ENCODE measurements around the gene CACNB4.
"Not testable (repeated sequence)": the region's sequence is repeated elsewhere in the genome, so short reads cannot be mapped to it uniquely, and the experiment has no call there.

Gene CACNB4

DNA sequence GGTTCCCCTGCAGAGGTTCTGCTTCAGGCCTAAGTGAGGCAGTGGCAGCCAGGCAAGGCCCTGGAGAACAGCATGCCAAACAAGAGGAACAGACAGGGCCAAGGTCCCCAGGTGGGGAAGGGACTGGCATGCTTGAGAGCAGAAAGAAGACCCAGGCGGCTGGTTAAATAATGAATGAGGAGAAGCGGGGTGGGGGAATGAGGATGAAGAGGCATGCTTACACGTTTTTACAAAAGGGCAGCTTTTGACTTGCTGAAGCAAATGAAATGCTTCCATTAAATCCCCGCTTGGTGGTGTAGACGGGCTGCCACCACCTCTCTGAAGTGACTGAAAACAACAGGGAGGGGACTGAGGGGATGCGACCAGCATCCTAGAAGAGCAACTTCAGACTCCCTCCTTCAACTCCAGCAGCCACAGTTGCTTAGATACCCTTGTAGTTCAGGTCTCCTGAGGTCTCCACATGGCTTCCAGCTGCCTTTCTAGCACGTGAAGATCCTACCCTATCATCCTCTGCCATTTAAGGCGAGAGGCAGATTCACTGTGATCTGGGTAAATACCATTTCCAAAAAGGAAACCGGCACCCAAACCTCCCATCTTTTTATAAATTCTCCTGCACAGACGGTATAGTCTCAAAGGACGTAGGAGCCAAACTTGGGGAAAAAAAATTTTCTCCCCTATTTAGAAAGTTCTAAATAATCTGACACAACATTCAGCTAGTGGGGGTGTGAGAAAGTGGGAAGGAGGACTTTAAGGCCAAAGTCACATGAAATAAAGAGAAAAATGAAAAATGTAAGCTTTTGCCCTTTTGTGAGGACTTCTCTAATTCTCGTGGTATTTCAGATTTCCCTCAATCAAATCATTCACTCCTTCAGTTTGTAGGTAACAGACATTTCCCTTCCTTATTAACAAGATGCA, 65.6 kb downstream of the CACNB4 start:
- no peak for DNase-seq
- in situ Hi-C loops (cut with HindIII; ENCODE audit: low pct_ligation_motif_present, low pct_unique_long_range_greater_than_20kb, low sequenced_read_pairs), result loop anchor here (25.0 kb wide), 1 partner anchor 629 kb away; no protein-coding TSS in a partner anchor

DNA sequence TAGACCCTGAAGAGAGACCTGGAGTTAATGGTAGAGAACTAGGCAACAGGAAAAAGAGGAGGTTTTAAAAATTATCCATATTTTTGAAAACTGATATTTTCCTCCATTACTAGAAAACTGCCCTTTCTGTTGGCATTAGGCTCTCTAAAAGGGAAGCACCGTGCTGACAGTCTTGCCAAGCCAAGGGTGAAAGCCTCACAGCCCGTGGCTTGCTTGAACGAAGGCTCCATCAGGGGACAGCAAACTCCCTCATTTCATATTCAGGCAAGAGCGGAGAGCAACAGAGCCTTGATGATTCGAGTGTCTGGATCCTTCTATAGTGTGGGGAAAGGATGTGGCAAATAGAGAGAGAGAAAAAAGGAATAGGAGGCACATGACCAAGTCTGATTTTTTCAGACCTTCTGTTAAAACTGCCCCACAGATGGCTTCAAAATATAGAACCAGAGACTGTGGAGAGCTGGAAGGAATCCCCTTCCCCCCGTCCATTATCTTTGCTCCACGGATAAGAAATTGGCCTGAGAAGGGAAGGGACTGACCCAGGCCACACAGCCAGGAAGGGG, 67.0 kb downstream of the CACNB4 start:
- no peak for DNase-seq

DNA sequence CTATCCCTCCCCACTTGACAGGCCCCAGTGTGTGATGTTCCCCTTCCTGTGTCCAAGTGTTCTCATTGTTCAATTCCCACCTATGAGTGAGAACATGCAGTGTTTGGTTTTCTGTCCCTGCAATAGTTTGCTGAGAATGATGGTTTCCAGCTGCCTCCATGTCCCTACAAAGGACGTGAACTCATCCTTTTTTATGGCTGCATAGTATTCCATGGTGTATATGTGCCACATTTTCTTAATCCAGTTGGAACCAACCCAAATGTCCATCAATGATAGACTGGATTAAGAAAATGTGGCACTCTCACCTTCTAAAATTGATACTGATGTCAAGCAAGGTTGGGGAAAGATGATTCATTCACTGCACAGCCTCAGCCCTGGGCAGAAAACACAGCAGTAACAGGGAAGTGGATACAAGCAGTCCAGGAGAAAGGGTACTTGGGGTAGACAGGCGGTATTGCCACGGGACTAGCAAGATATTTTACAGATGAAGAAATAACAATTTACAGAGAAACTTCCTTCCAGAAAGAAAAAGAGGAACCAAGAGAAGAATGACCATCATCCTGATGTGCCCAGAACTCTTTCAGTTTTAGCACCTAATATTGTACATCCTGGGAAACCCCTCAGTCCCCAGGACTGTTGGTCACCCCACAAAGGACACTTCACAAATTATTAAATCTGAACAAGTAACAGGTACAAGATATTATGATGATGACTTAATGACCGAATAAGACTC, 68.1 kb downstream of the CACNB4 start:
- not testable (repeated sequence) for DNase-seq
- in situ Hi-C loops (cut with HindIII; ENCODE audit: low pct_ligation_motif_present, low pct_unique_long_range_greater_than_20kb, low sequenced_read_pairs), result loop anchor here (25.0 kb wide), 1 partner anchor 632 kb away; no protein-coding TSS in a partner anchor

More for the DNA sequence above, 67.0 kb downstream of the CACNB4 start:
- in situ Hi-C loops (cut with HindIII; ENCODE audit: low pct_ligation_motif_present, low pct_unique_long_range_greater_than_20kb, low sequenced_read_pairs), result loop anchor here (25.0 kb wide), 1 partner anchor 630 kb away; no protein-coding TSS in a partner anchor

DNA sequence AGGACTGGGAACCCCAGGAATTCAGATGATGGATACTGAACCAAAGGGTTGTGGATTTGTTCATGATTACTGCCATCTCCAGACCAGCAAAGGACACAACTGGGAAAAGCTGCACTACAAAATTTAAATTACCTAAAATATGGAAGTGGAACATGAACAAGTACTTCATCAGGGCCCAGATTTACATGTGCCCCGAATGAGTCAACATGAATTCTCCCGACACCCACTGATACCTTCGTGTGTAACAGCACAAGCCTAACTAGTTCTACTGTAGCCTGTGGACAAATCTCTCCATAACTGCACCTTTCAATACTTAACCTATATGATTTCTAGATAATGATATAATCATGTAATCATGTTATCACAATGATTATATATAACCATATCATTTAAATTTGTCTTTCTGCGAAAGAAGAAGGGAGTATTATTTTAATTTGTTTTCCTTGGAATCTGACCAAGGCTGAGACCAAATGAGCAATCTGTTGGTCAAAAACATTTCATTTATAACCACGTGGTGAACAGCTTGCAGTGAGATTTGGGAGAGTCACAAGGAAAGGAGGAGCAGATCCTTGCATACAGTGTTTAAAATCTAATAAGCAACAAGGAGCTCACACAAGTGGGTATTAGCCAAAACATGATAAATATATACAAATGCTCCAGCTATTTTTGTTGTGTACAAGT, 70.5 kb downstream of the CACNB4 start:
- in situ Hi-C loops (cut with HindIII; ENCODE audit: low pct_ligation_motif_present, low pct_unique_long_range_greater_than_20kb, low sequenced_read_pairs), result loop anchor here (25.0 kb wide), 1 partner anchor 634 kb away; no protein-coding TSS in a partner anchor
- DNase-seq, result no peak

DNA sequence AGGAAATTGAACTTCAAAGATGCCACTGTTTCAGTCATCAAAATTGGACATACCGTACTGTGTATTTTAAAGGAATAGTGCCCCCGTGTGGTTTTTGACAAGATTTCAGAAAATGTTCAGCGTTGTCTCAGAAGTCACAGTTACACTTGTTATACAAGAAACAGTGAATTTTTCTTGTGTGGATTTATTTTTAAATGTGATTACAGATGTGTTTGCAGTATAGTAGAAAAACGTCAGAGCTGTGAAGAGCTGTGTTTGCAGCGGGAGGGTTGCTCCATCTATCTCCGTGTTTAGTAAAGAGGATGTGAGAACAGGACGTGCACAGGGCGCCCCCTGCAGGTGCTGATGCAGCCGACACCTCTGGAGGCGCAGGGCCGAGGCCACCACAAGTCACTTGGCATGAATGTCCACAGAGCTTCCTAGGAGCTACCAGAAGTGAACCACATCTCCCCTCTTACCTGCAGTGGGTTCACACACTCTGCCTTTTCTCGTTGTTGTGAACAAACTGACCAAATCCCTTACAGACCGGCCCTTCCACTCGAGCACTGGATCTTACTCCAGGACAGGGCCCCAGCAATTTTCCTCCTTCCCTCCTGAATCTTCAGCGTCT, 73.1 kb downstream of the CACNB4 start:
- DNase-seq, result peak; percentile 77
- in situ Hi-C loops (cut with HindIII; ENCODE audit: low pct_ligation_motif_present, low pct_unique_long_range_greater_than_20kb, low sequenced_read_pairs), result loop anchor here (25.0 kb wide), 1 partner anchor 637 kb away; no protein-coding TSS in a partner anchor

DNA sequence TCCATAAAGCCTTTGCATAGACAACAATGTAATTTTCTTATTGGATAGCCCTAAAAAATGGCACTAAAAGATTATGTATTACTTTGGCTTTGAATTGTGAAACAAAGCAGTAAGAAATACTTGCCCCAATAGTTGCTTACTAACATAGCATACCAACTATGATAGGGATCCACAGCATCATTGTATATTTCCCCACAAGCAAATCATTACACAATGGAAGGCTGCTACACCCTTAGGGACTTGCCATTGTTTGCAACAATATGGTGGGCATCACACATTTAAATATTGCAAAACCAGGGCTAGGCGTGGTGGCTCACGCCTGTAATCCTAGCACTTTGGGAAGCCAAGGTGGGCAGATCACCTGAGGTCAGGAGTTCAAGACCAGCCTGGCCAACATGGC, 74.4 kb downstream of the CACNB4 start:
- in situ Hi-C loops (cut with HindIII; ENCODE audit: low pct_ligation_motif_present, low pct_unique_long_range_greater_than_20kb, low sequenced_read_pairs), result no loop called here
- DNase-seq, result no peak

DNA sequence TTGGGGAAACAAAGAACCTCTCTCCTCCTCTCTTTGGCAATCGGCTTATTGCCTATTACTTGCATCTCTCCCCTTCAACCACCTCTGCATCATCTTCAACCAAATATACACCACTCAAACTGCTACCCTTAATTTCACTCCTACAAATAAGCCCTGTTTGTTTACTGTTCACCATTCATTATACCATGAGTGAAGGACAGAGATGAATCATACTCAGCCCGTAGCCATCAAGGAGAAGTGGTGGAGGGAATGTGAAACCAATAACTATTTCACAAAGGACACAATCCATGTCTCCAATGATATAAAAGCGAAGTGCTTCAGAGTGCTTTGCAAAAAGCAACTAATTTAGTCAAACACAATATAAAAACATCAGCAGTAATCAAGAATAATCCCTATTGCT, 76.8 kb downstream of the CACNB4 start:
- in situ Hi-C loops (cut with HindIII; ENCODE audit: low pct_ligation_motif_present, low pct_unique_long_range_greater_than_20kb, low sequenced_read_pairs), result no loop called here
- no peak for DNase-seq

DNA sequence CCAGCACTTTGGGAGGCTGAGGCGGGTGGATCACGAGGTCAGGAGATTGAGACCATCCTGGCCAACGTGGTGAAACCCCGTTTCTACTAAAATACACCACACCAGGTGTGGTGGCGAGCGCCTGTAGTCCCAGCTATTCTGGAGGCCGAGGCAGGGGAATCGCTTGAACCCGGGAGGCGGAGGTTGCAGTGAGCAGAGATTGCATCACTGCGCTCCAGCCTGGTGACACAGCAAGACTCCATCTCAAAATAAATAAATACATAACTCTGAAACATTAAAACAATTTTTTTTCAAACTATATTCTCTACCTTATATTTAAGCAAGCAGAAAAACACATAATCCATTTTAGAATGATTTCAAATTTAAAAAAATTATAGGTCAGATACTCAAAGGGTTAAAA, 77.8 kb downstream of the CACNB4 start:
- DNase-seq; in situ Hi-C loops (cut with HindIII; ENCODE audit: low pct_ligation_motif_present, low pct_unique_long_range_greater_than_20kb, low sequenced_read_pairs): not testable (repeated sequence)

DNA sequence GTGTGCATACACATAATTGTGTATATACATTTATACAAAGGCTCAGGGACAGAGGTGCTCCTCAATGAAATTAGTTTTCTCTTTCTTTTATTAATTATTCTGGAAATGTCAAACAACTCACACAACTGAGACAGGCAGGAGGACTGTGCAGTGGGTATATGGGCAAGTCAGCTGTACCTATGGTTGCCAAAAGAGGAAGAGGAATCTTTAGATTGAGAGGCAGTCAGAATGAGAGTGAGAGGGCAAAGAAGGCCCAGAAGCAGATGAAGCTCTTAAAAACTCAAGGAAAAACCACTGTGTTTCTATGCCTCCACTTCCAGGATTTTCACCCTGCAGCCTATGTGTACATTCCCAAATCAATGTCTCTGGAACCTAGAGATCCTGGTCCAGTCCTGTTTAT, 79.1 kb downstream of the CACNB4 start:
- in situ Hi-C loops (cut with HindIII; ENCODE audit: low pct_ligation_motif_present, low pct_unique_long_range_greater_than_20kb, low sequenced_read_pairs), result no loop called here
- DNase-seq, result no peak

DNA sequence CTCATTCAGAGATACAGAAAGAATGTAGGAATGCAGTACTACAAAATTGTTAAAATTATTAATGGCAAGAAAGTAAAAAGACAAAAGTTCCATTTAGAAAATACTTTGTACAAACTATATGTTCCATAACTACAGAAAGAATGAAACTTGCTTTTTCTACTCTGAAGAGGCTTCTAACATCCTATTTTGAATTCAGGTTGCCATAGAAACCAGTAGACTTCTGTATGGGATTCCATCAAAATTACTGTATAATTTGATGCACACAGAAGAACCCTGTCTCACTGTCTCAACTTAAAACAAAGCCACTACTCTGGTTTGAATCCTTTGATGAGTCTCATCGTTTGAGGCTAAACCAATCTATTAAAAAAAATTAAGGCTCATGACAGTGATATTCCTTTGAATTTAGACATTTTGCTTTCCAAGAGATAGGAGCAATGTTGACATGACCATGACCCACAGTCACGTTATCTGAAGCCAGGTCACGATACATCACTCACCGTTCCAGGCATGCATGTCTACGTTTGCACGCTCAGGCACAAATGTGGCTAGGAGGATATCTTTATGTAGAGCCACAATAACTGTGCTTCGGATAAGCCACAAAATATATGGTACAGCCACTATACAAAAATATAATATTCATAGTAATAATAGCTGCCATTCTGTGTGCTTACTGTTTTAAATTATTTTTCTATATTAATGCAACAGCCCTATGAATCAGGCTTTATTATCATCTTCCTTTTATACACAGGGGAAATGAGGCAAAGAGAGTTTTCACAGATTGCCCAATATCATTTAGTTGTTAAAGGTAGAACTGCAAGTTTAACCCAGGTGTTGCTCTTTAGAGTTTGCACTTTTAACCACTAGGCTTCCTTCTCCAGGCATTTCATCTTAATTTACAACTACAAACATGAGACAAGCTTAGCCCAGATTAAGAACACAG, 82.4 kb downstream of the CACNB4 start:
- no peak for DNase-seq
- in situ Hi-C loops (cut with HindIII; ENCODE audit: low pct_ligation_motif_present, low pct_unique_long_range_greater_than_20kb, low sequenced_read_pairs), result no loop called here

DNA sequence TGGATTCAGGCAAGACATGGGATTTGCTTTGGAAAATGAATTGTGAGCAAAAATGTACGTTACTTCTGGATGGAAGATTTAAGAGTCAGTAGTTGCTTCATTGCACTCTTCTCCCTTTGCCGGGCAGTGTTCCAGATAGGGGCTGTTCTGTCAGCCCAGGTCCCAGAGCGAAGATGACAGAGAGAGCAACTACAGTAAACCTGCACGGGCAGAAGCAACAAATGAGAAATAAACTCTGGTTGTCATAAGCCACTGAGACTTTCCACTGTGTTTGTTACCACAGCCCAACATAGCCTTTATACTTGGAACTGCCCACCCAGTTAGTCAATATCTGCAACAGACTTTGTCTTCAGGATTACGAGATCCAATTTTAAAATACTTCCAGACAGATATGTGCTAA, 83.3 kb downstream of the CACNB4 start:
- DNase-seq, result no peak
- in situ Hi-C loops (cut with HindIII; ENCODE audit: low pct_ligation_motif_present, low pct_unique_long_range_greater_than_20kb, low sequenced_read_pairs), result no loop called here

DNA sequence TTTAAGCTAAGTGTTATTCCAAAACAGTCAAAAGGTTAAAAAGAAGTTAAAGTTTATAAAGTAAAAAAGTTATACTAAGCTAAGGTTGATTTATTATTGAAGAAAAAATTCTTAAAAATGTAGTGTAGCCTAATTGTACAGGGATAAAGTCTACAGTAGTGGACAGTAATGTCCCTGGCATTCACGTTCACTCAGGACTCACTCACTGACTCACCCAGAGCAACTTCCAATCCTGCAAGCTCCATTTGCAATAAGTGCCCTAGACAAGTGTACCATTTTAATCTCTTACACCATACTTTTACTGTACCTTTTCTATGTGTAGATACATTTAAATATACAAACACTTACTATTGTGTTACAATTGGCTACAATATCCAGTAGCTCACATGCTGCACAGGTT, 86.1 kb downstream of the CACNB4 start:
- in situ Hi-C loops (cut with HindIII; ENCODE audit: low pct_ligation_motif_present, low pct_unique_long_range_greater_than_20kb, low sequenced_read_pairs), result no loop called here
- DNase-seq, result no peak

DNA sequence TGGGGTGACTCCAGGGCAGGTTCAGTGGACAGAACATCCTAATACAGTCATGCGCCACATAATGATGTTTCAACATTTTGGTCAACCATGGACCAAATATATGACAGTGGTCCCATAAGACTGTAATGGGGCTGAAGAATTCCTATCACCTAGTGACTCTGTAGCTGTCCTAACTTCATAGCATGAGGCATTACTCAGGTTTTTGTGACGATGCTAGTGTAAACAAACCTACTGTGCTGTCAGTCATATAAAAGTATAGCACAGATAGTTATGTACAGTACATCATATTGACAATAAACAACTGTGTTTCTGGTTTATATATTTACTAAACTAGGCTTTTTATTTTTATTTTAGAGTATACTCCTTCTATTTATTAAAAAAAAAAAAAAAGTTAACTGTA, 87.1 kb downstream of the CACNB4 start:
- in situ Hi-C loops (cut with HindIII; ENCODE audit: low pct_ligation_motif_present, low pct_unique_long_range_greater_than_20kb, low sequenced_read_pairs), result no loop called here
- no peak for DNase-seq

DNA sequence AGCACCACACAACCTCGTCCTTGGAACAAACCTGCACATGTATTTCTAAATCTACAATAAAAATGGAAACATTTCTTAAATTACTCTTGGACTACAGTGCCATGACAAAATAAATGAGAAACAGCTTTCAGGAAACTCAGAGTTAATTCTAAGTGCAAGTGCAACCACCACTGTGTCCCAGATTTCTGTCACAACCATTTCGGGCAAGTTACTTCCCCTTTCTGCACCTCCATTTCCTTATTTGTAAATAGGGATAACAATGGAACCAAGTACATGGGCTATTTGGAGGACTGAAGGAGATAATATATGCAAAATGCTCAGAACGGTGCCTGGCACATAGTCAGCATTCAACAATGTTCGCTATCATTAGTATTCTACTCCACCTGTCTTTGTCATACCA, 93.2 kb downstream of the CACNB4 start:
- DNase-seq, result no peak
- in situ Hi-C loops (cut with HindIII; ENCODE audit: low pct_ligation_motif_present, low pct_unique_long_range_greater_than_20kb, low sequenced_read_pairs), result no loop called here

DNA sequence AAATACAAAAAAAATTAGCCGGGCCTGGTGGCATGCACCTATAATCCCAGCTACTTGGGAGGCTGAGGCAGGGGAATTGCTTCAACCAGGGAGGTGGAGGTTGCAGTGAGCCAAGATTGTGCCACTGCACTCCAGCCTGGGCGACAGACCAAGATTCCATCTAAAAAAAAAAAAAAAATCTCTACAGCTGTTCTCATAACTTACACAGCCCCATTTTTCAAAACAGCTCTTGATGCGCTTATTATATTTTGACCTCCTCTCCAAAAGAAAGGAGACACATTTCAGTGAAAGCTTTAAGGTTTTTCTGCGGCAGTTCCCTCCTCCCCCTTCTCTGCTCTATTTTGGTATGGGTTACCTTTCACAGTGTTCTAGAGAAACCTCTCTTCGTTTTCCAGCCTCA, 95.6 kb downstream of the CACNB4 start:
- in situ Hi-C loops (cut with HindIII; ENCODE audit: low pct_ligation_motif_present, low pct_unique_long_range_greater_than_20kb, low sequenced_read_pairs); DNase-seq: not testable (repeated sequence)

DNA sequence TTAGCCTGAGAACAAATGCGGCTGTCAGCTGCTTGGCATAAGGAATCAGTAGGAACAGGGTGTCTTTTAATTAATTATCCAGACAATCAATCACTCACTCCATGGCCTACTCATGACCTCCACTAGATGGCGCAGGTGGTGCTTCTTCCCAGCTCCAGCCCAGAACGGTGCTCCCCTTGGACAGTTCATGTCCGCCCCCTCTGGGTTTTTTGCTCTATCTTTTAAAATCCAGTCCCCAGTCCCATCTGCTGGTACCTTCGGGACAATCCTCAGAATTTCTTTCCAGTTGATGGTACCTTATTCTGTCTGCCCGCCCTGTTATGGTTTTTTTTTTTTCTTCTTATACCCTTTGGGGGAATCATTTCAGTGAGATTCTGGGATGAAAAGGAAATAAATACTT, 99.8 kb downstream of the CACNB4 start:
- peak; percentile 57 for DNase-seq
- in situ Hi-C loops (cut with HindIII; ENCODE audit: low pct_ligation_motif_present, low pct_unique_long_range_greater_than_20kb, low sequenced_read_pairs), result no loop called here

DNA sequence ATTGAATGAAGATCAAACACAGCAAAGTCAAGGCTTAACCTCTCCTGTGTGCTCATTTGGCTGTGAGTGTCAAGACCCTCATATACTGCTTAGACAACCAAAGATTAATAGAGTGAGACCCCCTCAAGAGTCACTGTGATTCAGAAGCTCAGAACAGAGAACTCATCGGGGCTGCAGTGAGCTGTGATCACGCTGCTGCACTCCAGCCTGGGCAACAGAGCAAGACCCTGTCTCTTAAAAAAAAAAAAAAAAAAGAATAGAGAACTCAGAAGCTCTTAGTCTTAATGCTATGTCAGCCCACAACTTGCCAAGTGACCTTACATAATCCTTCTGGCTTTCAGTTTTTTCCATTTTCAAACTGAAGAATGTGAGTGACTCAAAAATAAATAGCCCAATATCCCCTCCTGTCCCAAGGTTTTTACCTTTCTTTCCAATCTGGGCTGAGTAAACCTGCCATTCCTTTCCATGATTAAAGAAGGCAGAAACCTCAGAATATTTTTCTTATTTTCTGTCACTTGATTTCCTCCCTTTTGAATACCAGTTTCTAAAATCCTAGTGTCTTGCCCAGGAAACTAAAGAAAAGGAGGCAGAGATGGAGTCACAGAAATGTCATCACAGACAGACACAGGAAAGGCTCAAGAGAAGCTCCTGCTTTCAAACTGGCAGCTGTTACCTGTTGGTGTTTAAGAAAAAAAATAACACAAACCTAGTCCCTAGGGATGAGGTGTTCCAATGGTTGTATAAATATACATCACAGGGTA, 102.4 kb downstream of the CACNB4 start:
- no peak for DNase-seq
- in situ Hi-C loops (cut with HindIII; ENCODE audit: low pct_ligation_motif_present, low pct_unique_long_range_greater_than_20kb, low sequenced_read_pairs), result no loop called here

Data from ACHN (cell line).